GM12878 (cell line): Measurements from ENCODE around the gene FAM227B. TPM values are rescaled to one million over a fixed set of nuclear protein-coding genes. Genes with fewer than 3 reads are reported as not detected.

ENCODE experiments used
- ATAC-seq: fragments of 200-7000 bp; cut with Tn5 transposase; 3 replicates; pipeline ENCODE4 v1.9.1; 2020; ENCODE audit warnings: mild to moderate bottlenecking, moderate library complexity
- BruUV-seq: library from RNA; stranded (reverse); fragments of 400-500 nt; replicated peaks from 2 replicates; lab custom pipeline; 2021; lab: Mats Ljungman, UMichigan
- CTCF ChIA-PET: fragments of 300-600 bp; sonication (Branson Sonifier 250); formaldehyde crosslinking; extraction: SDS; loops from one replicate; lab custom pipeline; 2021; ENCODE audit warnings: inconsistent platforms; lab: Yijun Ruan, JAX
- POLR2A ChIA-PET: fragments of 350-600 bp; formaldehyde crosslinking; extraction: SDS; loops from one replicate; lab custom pipeline; 2021; ENCODE audit warnings: inconsistent platforms; lab: Charles Lee
- RAD21 ChIA-PET: fragments of 300-600 bp; sonication (Branson Sonifier 250); formaldehyde crosslinking; loops from one replicate; lab custom pipeline; 2023; ENCODE audit warnings: antibody characterized with exemption; ENCODE audit not compliant: unreplicated experiment; lab: Charles Lee
- SMC1A ChIA-PET: fragments of 300-600 bp; sonication (Branson Sonifier 250); formaldehyde crosslinking; loops from one replicate; lab custom pipeline; 2023; ENCODE audit not compliant: unreplicated experiment, uncharacterized antibody; lab: Charles Lee
- DNase-seq: peaks from one replicate; pipeline ENCODE4 v3.0.0-alpha.2; 2011; ENCODE audit warnings: low read depth, low spot score
- FAIRE-seq: peaks from 3 replicates; lab custom pipeline; 2011; peaks lifted over from hg19 to GRCh38; lab: Jason Lieb, UNC
- H2AFZ ChIP-seq: 2 replicates; pipeline ENCODE4 v1.6.0; 2011; ENCODE audit warnings: low read depth, low read length, control low read depth; ENCODE audit not compliant: control insufficient read depth
- H3K27ac ChIP-seq: 2 replicates; pipeline ENCODE4 v1.5.1; 2011; ENCODE audit warnings: control low read depth; ENCODE audit not compliant: control insufficient read depth, insufficient read depth
- H3K27me3 ChIP-seq, 2 experiments: replicated peaks in 1 of 2; 2 replicates each; pipeline versions ENCODE4 v1.6.0 to v1.6.1; 2011; ENCODE audit warnings: low read length in 1 of 2; ENCODE audit not compliant: control insufficient read depth in 2 of 2, insufficient read depth in 2 of 2
- H3K36me3 ChIP-seq, 2 experiments: 2 replicates each; pipeline ENCODE4 v1.5.1; 2011; ENCODE audit warnings: low read length in 1 of 2; ENCODE audit not compliant: control insufficient read depth in 2 of 2, insufficient read depth in 2 of 2
- H3K4me1 ChIP-seq: 2 replicates; pipeline ENCODE4 v1.6.1; 2011; ENCODE audit warnings: mild to moderate bottlenecking, low read length, moderate library complexity, mixed read lengths; ENCODE audit not compliant: control insufficient read depth, insufficient read depth
- H3K4me2 ChIP-seq: 2 replicates; pipeline ENCODE4 v1.6.0; 2011; ENCODE audit warnings: control low read depth; ENCODE audit not compliant: control insufficient read depth, insufficient read depth
- H3K4me3 ChIP-seq: fragments of 200-600 bp; sonication (generic); 2 replicates; pipeline ENCODE4 v1.5.1; 2016
- H3K79me2 ChIP-seq: 2 replicates; pipeline ENCODE4 v1.6.0; 2011; ENCODE audit warnings: low read length; ENCODE audit not compliant: control insufficient read depth, insufficient read depth
- H3K9ac ChIP-seq: 2 replicates; pipeline ENCODE4 v1.8.0; 2011; ENCODE audit warnings: low read length, control low read depth, mixed read lengths; ENCODE audit not compliant: control insufficient read depth, insufficient read depth
- H3K9me3 ChIP-seq: replicated peaks from 3 replicates; pipeline ENCODE4 v1.5.1; 2011; ENCODE audit warnings: mild to moderate bottlenecking, low read length; ENCODE audit not compliant: control insufficient read depth, insufficient read depth
- H4K20me1 ChIP-seq: 2 replicates; pipeline ENCODE4 v1.6.0; 2011; ENCODE audit not compliant: control insufficient read depth, insufficient read depth
- BCL3 ChIP-seq: IDR thresholded peaks from 2 replicates; pipeline ENCODE4 v1.6.1; 2011; ENCODE audit warnings: borderline replicate concordance, low read depth, mild to moderate bottlenecking, moderate library complexity, low read length; ENCODE audit not compliant: insufficient read depth, poor library complexity, severe bottlenecking
- EED ChIP-seq: sonication (generic); IDR thresholded peaks from 2 replicates; pipeline ENCODE4 v1.6.1; 2016; ENCODE audit warnings: antibody characterized with exemption, low read depth
- HSF1 ChIP-seq: fragments of 150-350 bp; IDR thresholded peaks from 2 replicates; pipeline ENCODE4 v1.6.1; 2014; ENCODE audit warnings: mild to moderate bottlenecking, low read depth, low read length
- KLF5 ChIP-seq: fragments of 450-650 bp; IDR thresholded peaks from 2 replicates; pipeline ENCODE4 v1.6.1; 2014; ENCODE audit warnings: mild to moderate bottlenecking; ENCODE audit not compliant: partially characterized antibody
- NFYA ChIP-seq: IDR thresholded peaks from 2 replicates; pipeline ENCODE4 v1.6.1; 2011; ENCODE audit warnings: low read depth, mild to moderate bottlenecking, low read length, improper control_type of control experiment, borderline replicate concordance
- NR2C2 ChIP-seq: IDR thresholded peaks from 2 replicates; pipeline ENCODE4 v1.6.1; 2011; ENCODE audit warnings: borderline replicate concordance, low read depth; ENCODE audit not compliant: control insufficient read depth, insufficient read length
- RAD21 ChIP-seq: IDR thresholded peaks from 2 replicates; pipeline ENCODE4 v1.6.1; 2011; ENCODE audit warnings: mild to moderate bottlenecking, low read depth, low read length, moderate library complexity; ENCODE audit not compliant: insufficient read depth
- SMAD5 ChIP-seq: IDR thresholded peaks from 2 replicates; pipeline ENCODE4 v1.6.1; 2016; ENCODE audit warnings: antibody characterized with exemption, low read depth
- WRNIP1 ChIP-seq: IDR thresholded peaks from 2 replicates; pipeline ENCODE4 v1.6.1; 2011; ENCODE audit warnings: low read depth, low read length, improper control_type of control experiment, borderline replicate concordance
- ZBED1 ChIP-seq: IDR thresholded peaks from 2 replicates; pipeline ENCODE4 v1.6.1; 2016; ENCODE audit warnings: borderline replicate concordance
- WGBS: methylation state at CpG from one replicate; pipeline ENCODE4 v1.1.6; 2016; ENCODE audit warnings: low lambda C conversion rate; ENCODE audit not compliant: insufficient replicate concordance, insufficient coverage; ENCODE audit errors: missing lambda C conversion rate; 5-methylcytosine and 5-hydroxymethylcytosine counted together
- in situ Hi-C: fragments of 300-500 bp; cut with MboI; formaldehyde crosslinking; loops from 9 replicates; pipeline ENCODE4 v1.14.3; 2018; ENCODE audit warnings: mixed read lengths
- intact Hi-C: fragments of 100-400 bp; cut with micrococcal nuclease; formaldehyde crosslinking; loops from one replicate; pipeline ENCODE4 v1.14.2; 2022; ENCODE audit not compliant: unreplicated experiment
- polyA plus RNA-seq, 11 experiments: library from polyadenylated mRNA; depleted of rRNA in 4 of 11; unstranded in 6 of 11; stranded (reverse) in 5 of 11; fragments of >200 nt; fragmentation: Nextera tagmentation in 4 of 11; fragmentation: Illumina TruSeq in 1 of 11; extraction: Ambion mirVana in 4 of 11; extraction: Trizol in 1 of 11; gene quantifications; 1 replicate in 1 of 11; 2 replicates in 10 of 11; pipeline versions ENCODE4 v1.2.1 to v1.2.3, GENCODE V29; 2011 to 2016; ENCODE audit warnings: inconsistent platforms in 2 of 11, missing spikeins in 2 of 11, low read depth in 1 of 11
- total RNA-seq, 4 experiments: library from RNA; depleted of rRNA in 3 of 4; stranded (reverse); fragments of >200 nt in 3 of 4; fragmentation: Illumina TruSeq in 1 of 4; extraction: Trizol in 1 of 4; gene quantifications; 2 replicates each; pipeline versions ENCODE4 v1.2.1 to v1.2.3, GENCODE V29; 2013 to 2021
- TF ChIP-seq, protein P1 (sequence below): IDR thresholded peaks from 2 replicates; pipeline ENCODE4 v1.6.1; 2011; ENCODE audit warnings: borderline replicate concordance, low read depth, mild to moderate bottlenecking, moderate library complexity, mixed read lengths, low read length; ENCODE audit not compliant: insufficient read depth; ENCODE audit errors: extremely low read length

Gene FAM227B
- total and polyA plus RNA-seq, 10 of the 15 experiments (the other 5 are each of a cell fraction or from before 2014, with no cell fraction given), result 3.9 to 12.6 (median 6.9) TPM

DNA sequence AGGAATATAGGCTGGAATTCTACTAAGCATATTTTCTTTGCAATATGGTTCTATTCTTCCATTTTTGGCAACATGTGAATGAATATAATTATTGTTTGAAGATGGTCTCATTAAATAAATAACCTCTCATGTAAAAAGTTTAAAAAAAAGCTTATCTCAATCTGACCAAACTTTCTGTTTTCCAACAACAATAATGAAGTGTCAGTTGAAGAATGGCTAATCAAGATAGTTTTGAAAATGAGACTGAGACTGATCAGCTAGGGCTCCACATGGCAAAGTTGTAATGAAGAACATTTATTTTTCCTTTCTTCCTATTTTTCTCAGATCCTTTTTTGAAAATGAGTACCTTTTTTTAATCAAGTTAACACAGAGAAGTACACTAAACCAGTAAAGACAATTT, 333.1 kb downstream of the FAM227B start:
- Histone ChIP-seq H4K20me1 (no peaks in the 10 kb centered on the region), H3K79me2 (no peaks in the 10 kb centered on the region), H3K4me2 (no peak overlapping the region), H3K36me3 (no peaks in the 10 kb centered on the region), H2AFZ (no peak overlapping the region), H3K4me3 (no peak overlapping the region), H3K27ac (no peak overlapping the region), H3K4me1 (no peaks in the 10 kb centered on the region), H3K27me3 (no peaks in the 10 kb centered on the region), H3K9ac (no peak overlapping the region), H3K9me3 (no peaks in the 10 kb centered on the region)
- DNase-seq (no peak), ATAC-seq (no peak), FAIRE-seq (no peak)
- BruUV-seq, result no TSS peak
- TF ChIP-seq NR2C2 (no peak), KLF5 (no peak), BCL3 (no peak)
- intact Hi-C loops (no loop called here), in situ Hi-C loops (no loop called here)
- ChIA-PET POLR2A (interaction anchor here (0.6 kb wide), 1 partner anchor 11 kb away, joined by 3 read pairs; no protein-coding TSS in a partner anchor), SMC1A (no interaction called here), RAD21 (no interaction called here), CTCF (no interaction called here)

DNA sequence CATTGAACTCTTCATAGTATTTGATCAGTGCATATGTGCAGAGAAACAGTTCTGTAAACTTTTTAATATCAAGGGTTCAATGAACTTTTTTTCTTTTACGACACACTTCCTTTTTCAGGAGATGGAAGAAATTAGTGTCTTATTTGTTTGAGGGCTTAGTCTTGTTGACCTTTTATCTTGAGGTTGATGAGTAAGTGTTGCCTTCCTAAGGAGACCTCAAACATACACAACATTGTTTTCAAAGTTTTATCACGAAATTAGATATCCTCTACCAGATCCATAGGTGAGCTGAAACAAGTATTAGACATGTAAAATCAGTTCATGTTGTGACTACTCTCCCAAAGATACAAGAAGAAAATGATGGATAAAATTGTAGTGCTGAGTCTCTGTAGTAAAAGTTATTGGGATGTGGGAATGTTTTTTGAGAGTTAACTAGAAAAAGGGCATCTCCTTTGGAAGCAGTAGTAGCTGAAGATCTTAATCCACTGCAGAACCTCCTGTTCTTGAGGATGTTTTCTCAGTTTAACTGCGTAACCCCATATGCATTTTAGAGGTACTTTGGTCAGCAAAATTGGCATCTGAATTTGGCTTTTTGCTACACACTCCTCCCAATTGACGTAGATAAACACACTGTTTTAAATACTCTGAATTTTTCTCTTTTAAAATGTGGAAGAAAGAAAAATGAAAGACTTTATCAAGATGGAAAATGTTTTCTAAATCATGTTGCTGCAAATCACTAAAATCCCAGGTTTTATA, 333.8 kb downstream of the FAM227B start:
- Histone ChIP-seq H3K4me2 (no peak overlapping the region), H3K27me3 (no peaks in the 10 kb centered on the region), H3K9me3 (no peaks in the 10 kb centered on the region), H4K20me1 (no peaks in the 10 kb centered on the region), H3K9ac (no peak overlapping the region), H3K79me2 (no peaks in the 10 kb centered on the region), H3K27ac (no peak overlapping the region), H3K4me3 (no peak overlapping the region), H3K4me1 (no peaks in the 10 kb centered on the region), H3K36me3 (no peaks in the 10 kb centered on the region), H2AFZ (no peak overlapping the region)
- WGBS, result 85% methylated on average over 4 of the region's 4 CpGs
- ATAC-seq (no peak), DNase-seq (no peak), FAIRE-seq (no peak)
- in situ Hi-C loops, result no loop called here
- SMC1A ChIA-PET, result interaction anchor here (1.4 kb wide), 1 partner anchor 12 kb away, joined by 5 read pairs; no protein-coding TSS in a partner anchor
- BruUV-seq, result no TSS peak
- CTCF ChIA-PET, result interaction anchor here (0.7 kb wide), 1 partner anchor 319 kb away, joined by 3 read pairs; no protein-coding TSS in a partner anchor
- POLR2A ChIA-PET, result no interaction called here
- intact Hi-C loops, result no loop called here
- RAD21 ChIA-PET, result no interaction called here
- TF ChIP-seq HSF1 (no peak), EED (no peak), ZBED1 (no peak), NFYA (no peak), SMAD5 (no peak), WRNIP1 (no peak), RAD21 (no peak)
- TF ChIP-seq, protein P1, sequence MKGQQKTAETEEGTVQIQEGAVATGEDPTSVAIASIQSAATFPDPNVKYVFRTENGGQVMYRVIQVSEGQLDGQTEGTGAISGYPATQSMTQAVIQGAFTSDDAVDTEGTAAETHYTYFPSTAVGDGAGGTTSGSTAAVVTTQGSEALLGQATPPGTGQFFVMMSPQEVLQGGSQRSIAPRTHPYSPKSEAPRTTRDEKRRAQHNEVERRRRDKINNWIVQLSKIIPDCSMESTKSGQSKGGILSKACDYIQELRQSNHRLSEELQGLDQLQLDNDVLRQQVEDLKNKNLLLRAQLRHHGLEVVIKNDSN, result no peak
